ENCODE data around the gene USF3.
A peak's percentile ranks its signal among the peaks of the same experiment; 100 is the strongest.

USF3 gene

DNA sequence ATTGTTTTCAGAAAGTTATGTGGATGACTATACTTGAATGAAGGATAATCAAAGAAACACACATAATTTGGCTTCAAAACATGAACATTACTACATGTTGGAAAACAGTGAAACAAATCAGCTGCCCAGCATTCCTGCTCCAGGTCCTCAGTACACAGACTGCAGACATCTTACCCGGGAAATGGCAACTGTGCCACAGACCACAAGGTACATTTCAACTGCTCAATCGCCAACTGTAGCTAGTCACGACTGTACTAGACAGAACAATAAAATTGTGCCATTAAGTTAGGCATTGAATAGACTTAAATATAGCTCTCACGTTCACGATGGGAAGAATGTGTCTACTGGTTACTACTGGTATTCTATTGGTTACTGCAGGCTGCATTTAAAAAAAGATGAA, 44.6 kb upstream of the USF3 start:
- FAIRE-seq (no peak), DNase-seq (ENCODE audit: insufficient read length, low spot score) (no peak)
- TF ChIP-seq, protein P1, sequence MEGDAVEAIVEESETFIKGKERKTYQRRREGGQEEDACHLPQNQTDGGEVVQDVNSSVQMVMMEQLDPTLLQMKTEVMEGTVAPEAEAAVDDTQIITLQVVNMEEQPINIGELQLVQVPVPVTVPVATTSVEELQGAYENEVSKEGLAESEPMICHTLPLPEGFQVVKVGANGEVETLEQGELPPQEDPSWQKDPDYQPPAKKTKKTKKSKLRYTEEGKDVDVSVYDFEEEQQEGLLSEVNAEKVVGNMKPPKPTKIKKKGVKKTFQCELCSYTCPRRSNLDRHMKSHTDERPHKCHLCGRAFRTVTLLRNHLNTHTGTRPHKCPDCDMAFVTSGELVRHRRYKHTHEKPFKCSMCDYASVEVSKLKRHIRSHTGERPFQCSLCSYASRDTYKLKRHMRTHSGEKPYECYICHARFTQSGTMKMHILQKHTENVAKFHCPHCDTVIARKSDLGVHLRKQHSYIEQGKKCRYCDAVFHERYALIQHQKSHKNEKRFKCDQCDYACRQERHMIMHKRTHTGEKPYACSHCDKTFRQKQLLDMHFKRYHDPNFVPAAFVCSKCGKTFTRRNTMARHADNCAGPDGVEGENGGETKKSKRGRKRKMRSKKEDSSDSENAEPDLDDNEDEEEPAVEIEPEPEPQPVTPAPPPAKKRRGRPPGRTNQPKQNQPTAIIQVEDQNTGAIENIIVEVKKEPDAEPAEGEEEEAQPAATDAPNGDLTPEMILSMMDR (IDR thresholded peaks at IDR 0.05; ENCODE audit: insufficient read depth, missing control alignments): no peak

DNA sequence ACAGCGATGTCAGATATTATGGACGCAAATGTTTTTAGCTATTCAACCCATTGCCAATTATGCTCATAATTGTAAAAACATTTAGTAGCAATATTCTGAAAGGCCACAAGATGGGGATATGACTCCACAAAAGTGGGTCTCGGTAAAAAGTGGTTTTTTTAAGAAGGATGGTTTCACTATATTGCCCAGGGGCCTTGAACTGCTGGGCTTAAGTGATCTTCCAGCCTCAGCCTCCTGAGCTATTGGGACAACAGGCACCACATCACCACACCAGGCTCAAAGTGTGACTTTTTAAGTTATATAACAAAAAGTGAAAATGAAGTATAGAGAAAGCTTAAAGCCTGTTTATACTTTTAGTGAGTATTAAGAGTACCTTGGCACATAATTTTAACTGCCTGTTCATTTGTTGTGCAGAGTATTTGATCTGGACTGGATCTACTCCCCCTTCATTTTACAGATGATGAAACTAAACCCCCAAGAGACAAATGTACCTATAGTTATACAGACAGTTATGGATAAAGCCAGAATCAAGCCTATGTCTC, 40.2 kb upstream of the USF3 start:
- TF ChIP-seq, protein P1 (IDR thresholded peaks at IDR 0.05; ENCODE audit: insufficient read depth, missing control alignments): peak; percentile 68
- DNase-seq (ENCODE audit: insufficient read length, low spot score) (no peak), FAIRE-seq (peak; percentile 88)

DNA sequence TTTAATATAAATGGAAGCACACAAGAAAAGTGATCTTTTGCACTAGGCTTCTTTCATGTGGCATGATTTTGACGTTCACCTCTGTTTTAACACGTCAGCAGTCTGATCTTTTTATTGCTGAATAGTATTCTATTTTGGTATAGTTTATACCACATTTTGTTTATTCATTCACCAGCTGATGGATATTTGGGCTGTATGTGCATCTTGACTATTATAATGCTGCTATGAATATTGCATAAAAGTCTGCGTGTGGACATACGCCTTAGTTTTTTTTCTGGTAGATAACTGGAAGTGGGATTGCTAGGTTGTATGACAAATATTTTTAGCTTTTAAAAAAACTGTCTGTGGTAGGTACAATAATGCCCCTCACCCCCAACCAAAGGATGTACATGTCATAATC, 35.3 kb upstream of the USF3 start:
- FAIRE-seq (no peak), DNase-seq (ENCODE audit: insufficient read length, low spot score) (no peak)
- TF ChIP-seq, protein P1 (IDR thresholded peaks at IDR 0.05; ENCODE audit: insufficient read depth, missing control alignments): no peak

DNA sequence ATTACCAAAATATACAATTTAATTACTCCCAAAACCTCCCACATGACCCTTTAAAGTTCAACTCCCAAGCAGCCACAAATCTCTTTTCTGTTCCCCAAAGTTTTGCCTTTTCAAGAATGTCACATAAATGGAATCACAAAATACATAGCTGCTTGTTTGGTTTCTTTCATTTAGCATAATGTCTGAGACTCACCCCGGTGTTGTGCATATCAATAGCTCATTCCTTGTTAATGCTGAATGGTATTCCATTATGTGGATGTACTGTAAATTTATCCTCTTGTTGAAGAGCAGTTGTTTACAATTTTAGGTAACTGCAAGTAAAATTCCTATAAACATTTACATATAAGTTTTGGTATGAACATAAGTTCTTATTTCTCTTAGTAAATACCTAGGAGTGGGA, 34.1 kb upstream of the USF3 start:
- FAIRE-seq: no peak
- TF ChIP-seq, protein P1 (IDR thresholded peaks at IDR 0.05; ENCODE audit: insufficient read depth, missing control alignments): no peak
- DNase-seq (ENCODE audit: insufficient read length, low spot score): no peak

DNA sequence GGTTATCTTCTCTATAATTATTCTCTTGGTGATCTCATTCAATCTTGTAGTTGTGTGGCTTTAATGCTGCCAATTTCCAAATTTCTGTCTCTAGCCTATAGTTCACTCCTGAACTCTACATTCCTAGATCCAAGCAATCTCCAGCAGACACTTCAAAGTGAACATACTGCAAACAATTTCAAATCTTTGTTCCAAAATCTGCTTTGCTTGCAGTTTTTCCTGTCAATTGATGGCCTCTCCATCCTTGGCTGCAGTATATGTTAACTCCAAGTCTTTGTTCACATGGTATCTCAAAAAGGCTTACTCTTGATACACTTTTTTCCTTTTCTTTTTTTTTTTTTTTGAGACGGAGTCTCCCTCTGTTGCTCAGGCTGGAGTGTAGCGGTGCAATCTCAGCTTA, 32.2 kb upstream of the USF3 start:
- TF ChIP-seq, protein P1 (IDR thresholded peaks at IDR 0.05; ENCODE audit: insufficient read depth, missing control alignments): no peak
- FAIRE-seq: no peak
- DNase-seq (ENCODE audit: insufficient read length, low spot score): no peak

DNA sequence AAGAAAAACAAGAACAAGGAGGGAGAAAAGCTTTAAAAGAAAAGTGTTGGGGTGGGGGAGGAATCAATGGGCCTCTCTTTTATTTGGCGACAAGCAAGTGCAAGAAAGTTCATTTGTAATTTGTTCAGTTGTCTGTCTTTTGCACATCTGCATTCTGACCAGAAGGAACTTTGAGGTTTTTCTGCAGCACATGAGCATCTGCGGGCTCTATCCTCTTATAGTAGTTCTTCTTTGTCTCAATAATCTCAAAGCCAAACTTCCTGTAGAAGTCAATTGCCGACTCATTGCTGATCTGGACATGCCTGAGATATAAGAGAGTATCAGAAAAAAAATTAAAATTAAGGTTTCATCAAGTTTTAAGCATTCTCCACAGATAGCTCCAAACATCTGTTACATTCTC, 25.2 kb upstream of the USF3 start:
- TF ChIP-seq, protein P1 (IDR thresholded peaks at IDR 0.05; ENCODE audit: insufficient read depth, missing control alignments): no peak
- DNase-seq (ENCODE audit: insufficient read length, low spot score): no peak
- FAIRE-seq: no peak

DNA sequence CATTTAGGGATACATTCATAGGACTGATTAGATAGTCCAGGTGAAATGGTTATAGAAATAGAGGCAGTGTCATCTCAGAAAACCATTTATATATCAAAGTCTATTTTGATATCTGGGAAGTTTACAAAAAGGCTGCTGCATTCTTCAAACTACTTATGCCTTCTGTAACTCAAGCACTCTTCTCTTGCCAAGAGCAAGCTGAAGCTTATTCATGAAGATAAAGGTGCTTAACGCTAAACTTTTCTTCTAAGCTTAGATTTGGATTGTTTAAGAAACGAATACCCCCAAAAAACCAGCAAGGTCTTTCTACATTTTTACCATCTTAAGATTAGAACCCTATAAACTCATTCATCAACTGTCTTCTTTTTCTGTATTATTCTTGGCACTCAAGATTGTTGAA, 23.3 kb upstream of the USF3 start:
- FAIRE-seq: no peak
- no peak for DNase-seq (ENCODE audit: insufficient read length, low spot score)
- TF ChIP-seq, protein P1 (IDR thresholded peaks at IDR 0.05; ENCODE audit: insufficient read depth, missing control alignments): no peak
